ENCODE results near the gene THSD4. TPM values are rescaled to one million over a fixed set of nuclear protein-coding genes. Genes with fewer than 3 reads are reported as not detected.
A peak's percentile ranks its signal among the peaks of the same experiment; 100 is the strongest.

The THSD4 gene
- total and polyA plus RNA-seq, 2 experiments from 2014 or later, result 5.1 to 25.5 TPM

GRCh38 chr15:71221417-71221816 is 106.1 kb downstream of the THSD4 start:
- Histone ChIP-seq H3K27me3 (no peaks in the 10 kb centered on the region), H3K4me3 (no peak overlapping the region), H3K4me1 (ENCODE audit: low read depth) (no peaks in the 10 kb centered on the region), H3K27ac (no peak overlapping the region), H3K36me3 (no peaks in the 10 kb centered on the region), H3K9me3 (ENCODE audit: low read depth) (no peaks in the 10 kb centered on the region)
- no peak for DNase-seq (ENCODE audit: low read depth in 1 of 2, low spot score in 1 of 2)
- TF ChIP-seq, protein P1, sequence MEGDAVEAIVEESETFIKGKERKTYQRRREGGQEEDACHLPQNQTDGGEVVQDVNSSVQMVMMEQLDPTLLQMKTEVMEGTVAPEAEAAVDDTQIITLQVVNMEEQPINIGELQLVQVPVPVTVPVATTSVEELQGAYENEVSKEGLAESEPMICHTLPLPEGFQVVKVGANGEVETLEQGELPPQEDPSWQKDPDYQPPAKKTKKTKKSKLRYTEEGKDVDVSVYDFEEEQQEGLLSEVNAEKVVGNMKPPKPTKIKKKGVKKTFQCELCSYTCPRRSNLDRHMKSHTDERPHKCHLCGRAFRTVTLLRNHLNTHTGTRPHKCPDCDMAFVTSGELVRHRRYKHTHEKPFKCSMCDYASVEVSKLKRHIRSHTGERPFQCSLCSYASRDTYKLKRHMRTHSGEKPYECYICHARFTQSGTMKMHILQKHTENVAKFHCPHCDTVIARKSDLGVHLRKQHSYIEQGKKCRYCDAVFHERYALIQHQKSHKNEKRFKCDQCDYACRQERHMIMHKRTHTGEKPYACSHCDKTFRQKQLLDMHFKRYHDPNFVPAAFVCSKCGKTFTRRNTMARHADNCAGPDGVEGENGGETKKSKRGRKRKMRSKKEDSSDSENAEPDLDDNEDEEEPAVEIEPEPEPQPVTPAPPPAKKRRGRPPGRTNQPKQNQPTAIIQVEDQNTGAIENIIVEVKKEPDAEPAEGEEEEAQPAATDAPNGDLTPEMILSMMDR (IDR thresholded peaks at IDR 0.05; ENCODE audit: low read depth, low read length), result no peak

- no peak overlapping the region for H3K4me3 ChIP-seq
- H3K36me3 ChIP-seq, result no peaks in the 10 kb centered on the region
- H3K9me3 ChIP-seq (ENCODE audit: low read depth), result no peaks in the 10 kb centered on the region
- peaks cover 13% of the 10 kb centered on the region for H3K4me1 ChIP-seq (ENCODE audit: low read depth)
- TF ChIP-seq, protein P1 (IDR thresholded peaks at IDR 0.05; ENCODE audit: low read depth, low read length), result no peak
- no peaks in the 10 kb centered on the region for H3K27me3 ChIP-seq
- no peak for DNase-seq (ENCODE audit: low read depth in 1 of 2, low spot score in 1 of 2)
- no peak overlapping the region for H3K27ac ChIP-seq
These were observed 108.2 kb downstream of the THSD4 start for GRCh38 chr15:71223516-71223915.

DNA sequence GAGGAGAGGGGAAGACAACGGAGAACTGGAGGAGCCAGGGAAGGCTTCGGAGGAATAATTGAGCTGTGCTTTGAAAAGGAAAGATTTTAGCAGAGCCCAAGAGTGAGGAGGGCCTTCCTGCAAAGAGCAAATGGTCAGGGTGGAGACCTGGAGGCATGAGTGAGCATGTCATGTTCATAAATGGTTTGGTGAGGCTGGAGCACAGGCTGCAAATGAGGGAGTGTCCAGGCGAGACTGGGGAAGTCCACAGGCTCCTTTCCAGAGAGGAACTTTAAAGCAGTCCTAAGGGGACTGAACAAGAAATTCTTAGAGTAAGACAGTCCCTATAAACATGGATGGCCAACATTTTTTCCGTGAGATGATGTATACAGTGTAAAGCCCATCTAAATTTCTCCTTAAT is 108.8 kb downstream of the THSD4 start:
- no peak overlapping the region for H3K4me3 ChIP-seq
- H3K27me3 ChIP-seq, result no peaks in the 10 kb centered on the region
- H3K27ac ChIP-seq, result no peak overlapping the region
- H3K4me1 ChIP-seq (ENCODE audit: low read depth), result peaks cover 13% of the 10 kb centered on the region
- TF ChIP-seq, protein P1 (IDR thresholded peaks at IDR 0.05; ENCODE audit: low read depth, low read length), result no peak
- H3K9me3 ChIP-seq (ENCODE audit: low read depth), result no peaks in the 10 kb centered on the region
- no peak for DNase-seq (ENCODE audit: low read depth in 1 of 2, low spot score in 1 of 2)
- H3K36me3 ChIP-seq, result no peaks in the 10 kb centered on the region

DNA sequence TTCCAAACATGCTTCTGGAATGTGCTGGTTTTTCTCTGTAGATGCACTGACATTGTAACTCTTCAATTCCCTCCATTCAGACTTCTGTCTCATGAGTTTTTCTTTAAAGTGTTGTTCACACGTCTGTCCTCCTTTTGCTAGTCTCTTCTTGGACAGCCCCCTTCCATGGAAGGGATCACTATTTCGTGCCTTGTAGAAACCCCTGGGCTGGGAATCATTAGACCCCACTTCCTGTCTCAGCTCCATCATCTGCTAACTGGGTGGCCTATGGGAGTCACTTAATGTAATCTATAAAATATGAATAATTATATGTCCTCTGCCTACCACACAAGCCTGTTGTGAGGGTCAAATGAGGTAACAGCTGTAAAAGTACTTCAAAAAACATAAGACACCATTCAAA is 110.6 kb downstream of the THSD4 start:
- Histone ChIP-seq H3K9me3 (ENCODE audit: low read depth) (no peaks in the 10 kb centered on the region), H3K27me3 (no peaks in the 10 kb centered on the region), H3K36me3 (no peaks in the 10 kb centered on the region), H3K27ac (no peak overlapping the region), H3K4me3 (no peak overlapping the region), H3K4me1 (ENCODE audit: low read depth) (peaks cover 13% of the 10 kb centered on the region)
- TF ChIP-seq, protein P1 (IDR thresholded peaks at IDR 0.05; ENCODE audit: low read depth, low read length), result no peak
- no peak for DNase-seq (ENCODE audit: low read depth in 1 of 2, low spot score in 1 of 2)

- H3K36me3 ChIP-seq, result no peaks in the 10 kb centered on the region
- H3K9me3 ChIP-seq (ENCODE audit: low read depth), result no peaks in the 10 kb centered on the region
- H3K27ac ChIP-seq, result peak overlapping the region; percentile 62
- TF ChIP-seq, protein P1 (IDR thresholded peaks at IDR 0.05; ENCODE audit: low read depth, low read length), result no peak
- no peak overlapping the region for H3K4me3 ChIP-seq
- peaks cover 13% of the 10 kb centered on the region for H3K4me1 ChIP-seq (ENCODE audit: low read depth)
- no peaks in the 10 kb centered on the region for H3K27me3 ChIP-seq
- no peak for DNase-seq (ENCODE audit: low read depth in 1 of 2, low spot score in 1 of 2)
These were observed 111.5 kb downstream of the THSD4 start for GRCh38 chr15:71226536-71227455.

Data from cardiac muscle cell (in vitro differentiated cells and primary cell).